Spleen (tissue), 11 donors: Measurements from ENCODE around the gene VAMP2. TPM values are rescaled to one million over a fixed set of nuclear protein-coding genes. Genes with fewer than 3 reads are reported as not detected.

ENCODE experiments used
- DNase-seq: peaks from one replicate; pipeline ENCODE4 v3.0.0-alpha.2; 2020
- H3K27ac ChIP-seq, 8 donors: fragments of 200-600 bp; sonication (generic) in 7 of 8; 1 replicate in 4 of 8; 2 replicates in 4 of 8; pipeline versions ENCODE4 v1.5.0 to v1.8.0; 2016 to 2021; ENCODE audit warnings: inconsistent platforms in 4 of 8, mild to moderate bottlenecking in 4 of 8, moderate library complexity in 1 of 8
- H3K27me3 ChIP-seq, 7 donors: fragments of 200-600 bp; sonication (generic) in 6 of 7; replicated peaks in 1 of 7; 1 replicate in 4 of 7; 2 replicates in 3 of 7; pipeline versions ENCODE4 v1.5.0 to v1.8.0; 2016 to 2021; ENCODE audit warnings: inconsistent platforms in 3 of 7, mild to moderate bottlenecking in 1 of 7
- H3K36me3 ChIP-seq, 6 donors: fragments of 200-600 bp; sonication (generic) in 5 of 6; 1 replicate in 4 of 6; 2 replicates in 2 of 6; pipeline versions ENCODE4 v1.5.0 to v1.8.0; 2016 to 2021; ENCODE audit warnings: inconsistent platforms in 2 of 6
- H3K4me1 ChIP-seq, 6 donors: fragments of 200-600 bp; sonication (generic) in 5 of 6; 1 replicate in 3 of 6; 2 replicates in 3 of 6; pipeline versions ENCODE4 v1.5.0 to v1.8.0; 2016 to 2021; ENCODE audit warnings: inconsistent platforms in 3 of 6
- H3K4me3 ChIP-seq, 8 donors: fragments of 200-600 bp; sonication (generic) in 7 of 8; 1 replicate in 4 of 8; 2 replicates in 4 of 8; pipeline versions ENCODE4 v1.5.0 to v1.8.0; 2016 to 2021; ENCODE audit warnings: inconsistent platforms in 4 of 8, mild to moderate bottlenecking in 4 of 8, moderate library complexity in 2 of 8
- H3K9me3 ChIP-seq, 8 donors: fragments of 200-600 bp; sonication (generic) in 7 of 8; 1 replicate in 4 of 8; 2 replicates in 4 of 8; pipeline versions ENCODE4 v1.5.0 to v1.8.0; 2016 to 2021; ENCODE audit warnings: inconsistent platforms in 4 of 8
- POLR2A ChIP-seq, 3 donors: fragments of 450-650 bp; IDR thresholded peaks; one replicate each; pipeline ENCODE4 v1.5.1; 2017; ENCODE audit warnings: antibody characterized with exemption in 3 of 3, mild to moderate bottlenecking in 1 of 3
- POLR2AphosphoS5 ChIP-seq, 3 donors: sonication (generic); formaldehyde crosslinking; IDR thresholded peaks; one replicate each; pipeline ENCODE4 v1.5.1; 2017; ENCODE audit warnings: antibody characterized with exemption in 3 of 3
- WGBS, 5 donors: extraction: QIAGEN DNeasy Blood & Tissue Kit in 3 of 5; methylation state at CpG; one replicate each; pipeline versions ENCODE4 v1.1.5 to v1.1.7; 2013 to 2018; 5-methylcytosine and 5-hydroxymethylcytosine counted together
- intact Hi-C: fragments of 100-400 bp; cut with DNase I; formaldehyde crosslinking; loops from one replicate; pipeline ENCODE4 v1.15.0; 2023; ENCODE audit warnings: low total_unique reads
- polyA plus RNA-seq, 3 donors: library from polyadenylated mRNA; stranded (reverse); fragments of 200-250 nt; gene quantifications; one replicate each; pipeline ENCODE4 v1.2.1, GENCODE V29; 2013
- total RNA-seq, 7 donors: library from RNA; depleted of rRNA in 3 of 7; stranded (reverse); fragments of >200 nt in 3 of 7; fragmentation: NEBNext Ultra II Directional in 4 of 7; extraction: Animal tissue kit (Norgen Biotek cat#: 25700) in 4 of 7; gene quantifications; one replicate each; pipeline versions ENCODE4 v1.1.0 to v1.2.1, GENCODE V29; 2016 to 2021
- TF ChIP-seq, protein P1 (sequence below), 11 experiments: fragments of 200-600 bp in 7 of 11; fragments of 450-650 bp in 4 of 11; sonication (generic) in 4 of 11; IDR thresholded peaks in 8 of 11; conservative IDR thresholded peaks in 3 of 11; 1 replicate in 7 of 11; 2 replicates in 4 of 11; pipeline versions ENCODE4 v1.4.0 to v1.8.0; 2016 to 2021; ENCODE audit warnings: antibody characterized with exemption in 11 of 11, inconsistent platforms in 4 of 11, mild to moderate bottlenecking in 1 of 11
- donor health status: healthy with polysubstance abuse.
- donor health status: DM: no; HTN: no; CAD: no; lungs with moderate emphysema.
- donor health status: DM: no; HTN: no; CAD: no.
- donor health status: Bipolar disorder and iron deficiency.
- donor health status: healthy.
- donor health status: DM: no; HTN: no; CAD: no.
- donor health status: DM: yes; HTN: yes; CAD: no.

Gene VAMP2
- total and polyA plus RNA-seq, 10 donors: 37.5 to 94.8 (median 54.5) TPM

DNA sequence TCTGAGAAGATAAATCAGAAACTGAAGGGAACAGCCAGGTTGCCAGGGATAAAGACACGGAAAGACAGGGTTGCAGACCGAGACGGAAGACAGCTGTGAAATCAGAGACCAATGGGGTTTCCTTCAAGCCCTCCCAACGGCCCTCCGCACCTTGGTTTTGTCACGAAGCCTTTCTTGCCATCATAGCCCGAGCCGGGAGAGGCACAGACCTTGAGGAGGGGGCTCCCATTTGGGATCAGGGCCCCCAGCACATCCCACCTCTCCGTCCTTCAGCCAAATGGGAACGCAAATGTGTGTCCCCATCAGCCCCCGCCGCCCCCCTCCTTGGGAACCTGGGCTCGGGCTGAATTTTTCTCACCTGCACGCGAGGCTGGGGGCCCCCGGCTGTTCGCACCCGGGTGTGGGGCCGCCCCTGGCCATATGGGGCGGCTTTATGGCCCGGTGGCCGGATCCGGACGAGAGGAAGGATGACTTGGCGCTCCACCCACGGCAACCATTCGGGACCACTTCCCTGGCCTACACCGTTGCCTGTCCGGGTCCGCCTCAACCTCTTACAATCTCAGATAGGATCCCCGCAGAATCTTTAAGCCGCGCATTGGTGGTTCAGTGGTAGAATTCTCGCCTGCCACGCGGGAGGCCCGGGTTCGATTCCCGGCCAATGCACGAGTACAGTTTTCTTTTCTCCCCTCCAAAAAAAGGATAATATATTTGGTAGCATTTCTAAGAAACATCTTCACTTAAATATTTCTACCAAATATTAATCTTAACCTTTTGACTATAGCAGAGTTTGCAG lies 37.4 kb downstream of the VAMP2 start:
- H3K27me3 ChIP-seq: peaks cover 4 to 100% (median 42%) of the 10 kb centered on the region in 7 donors
- H3K27ac ChIP-seq: peak overlapping the region in 4 of 8 donors; percentile 50 to 80 (median 58)
- DNase-seq: peak; percentile 89

DNA sequence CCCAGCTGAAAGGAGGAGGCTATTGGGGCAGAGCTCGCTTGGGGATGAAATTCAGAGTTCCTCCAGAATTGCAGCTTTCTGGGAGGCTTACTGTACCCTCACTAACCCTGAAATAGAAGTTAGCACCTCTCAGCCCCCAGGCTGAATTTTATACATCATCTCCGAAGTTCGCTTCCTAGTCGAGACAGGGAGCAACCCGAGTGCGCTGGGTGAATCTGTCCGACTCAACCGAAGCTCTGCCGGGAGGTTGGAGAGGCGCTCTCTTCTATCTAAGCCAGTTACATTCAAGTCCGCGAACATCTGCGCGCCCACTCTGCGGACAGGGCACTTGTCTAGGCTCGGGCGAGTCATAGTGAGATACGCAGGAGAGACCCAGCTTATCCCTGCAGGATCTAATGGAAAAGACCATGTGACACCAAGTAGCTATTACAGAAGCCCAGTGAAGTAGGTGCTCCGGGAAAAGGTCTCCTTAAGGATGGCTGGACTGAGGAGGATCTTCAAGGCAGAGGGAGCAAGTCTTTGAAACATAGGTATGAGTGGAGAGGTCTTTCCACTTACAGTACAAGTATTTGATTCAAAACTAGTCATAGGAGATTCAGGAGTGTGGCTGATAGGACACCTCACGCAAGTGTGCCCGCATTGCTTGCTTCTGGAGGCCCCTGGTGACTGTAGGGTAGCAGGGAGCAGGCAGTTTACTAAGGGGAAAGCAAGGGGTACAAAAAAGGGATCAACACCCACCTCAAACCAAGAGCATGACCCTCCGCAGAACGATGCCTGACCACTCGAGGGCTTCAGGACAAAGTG lies 38.2 kb downstream of the VAMP2 start:
- Histone ChIP-seq H3K27me3 (peaks cover 4 to 95% (median 42%) of the 10 kb centered on the region in 7 donors), H3K4me1 (peaks cover 61 to 82% (median 77%) of the 10 kb centered on the region in 6 donors), H3K36me3 (no peaks in the 10 kb centered on the region), H3K27ac (peak overlapping the region in 1 of 8 donors; percentile 26), H3K9me3 (no peaks in the 10 kb centered on the region), H3K4me3 (peak overlapping the region in 6 of 8 donors; percentile 9 to 86 (median 54))
- DNase-seq: no peak
- 3 to 7% (median 4%) methylated on average over 18 to 24 of the region's 24 CpGs for WGBS, 5 donors
- TF ChIP-seq, protein P1, sequence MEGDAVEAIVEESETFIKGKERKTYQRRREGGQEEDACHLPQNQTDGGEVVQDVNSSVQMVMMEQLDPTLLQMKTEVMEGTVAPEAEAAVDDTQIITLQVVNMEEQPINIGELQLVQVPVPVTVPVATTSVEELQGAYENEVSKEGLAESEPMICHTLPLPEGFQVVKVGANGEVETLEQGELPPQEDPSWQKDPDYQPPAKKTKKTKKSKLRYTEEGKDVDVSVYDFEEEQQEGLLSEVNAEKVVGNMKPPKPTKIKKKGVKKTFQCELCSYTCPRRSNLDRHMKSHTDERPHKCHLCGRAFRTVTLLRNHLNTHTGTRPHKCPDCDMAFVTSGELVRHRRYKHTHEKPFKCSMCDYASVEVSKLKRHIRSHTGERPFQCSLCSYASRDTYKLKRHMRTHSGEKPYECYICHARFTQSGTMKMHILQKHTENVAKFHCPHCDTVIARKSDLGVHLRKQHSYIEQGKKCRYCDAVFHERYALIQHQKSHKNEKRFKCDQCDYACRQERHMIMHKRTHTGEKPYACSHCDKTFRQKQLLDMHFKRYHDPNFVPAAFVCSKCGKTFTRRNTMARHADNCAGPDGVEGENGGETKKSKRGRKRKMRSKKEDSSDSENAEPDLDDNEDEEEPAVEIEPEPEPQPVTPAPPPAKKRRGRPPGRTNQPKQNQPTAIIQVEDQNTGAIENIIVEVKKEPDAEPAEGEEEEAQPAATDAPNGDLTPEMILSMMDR (IDR thresholded peaks at IDR 0.05 in 8 of 11, conservative IDR thresholded peaks at IDR 0.05 in 3 of 11): no peak
- TF ChIP-seq POLR2A (IDR thresholded peaks at IDR 0.05) (no peak), POLR2AphosphoS5 (IDR thresholded peaks at IDR 0.05) (no peak)
- intact Hi-C loops: no loop called here

More for the DNA sequence above, 37.4 kb downstream of the VAMP2 start:
- Histone ChIP-seq H3K36me3 (no peaks in the 10 kb centered on the region), H3K4me1 (peaks cover 56 to 74% (median 69%) of the 10 kb centered on the region in 6 donors), H3K9me3 (no peaks in the 10 kb centered on the region), H3K4me3 (peak overlapping the region; percentile 49 to 86 (median 61))
- intact Hi-C loops: no loop called here
- TF ChIP-seq POLR2AphosphoS5 (IDR thresholded peaks at IDR 0.05) (no peak), POLR2A (IDR thresholded peaks at IDR 0.05) (no peak)
- TF ChIP-seq, protein P1 (IDR thresholded peaks at IDR 0.05 in 8 of 11, conservative IDR thresholded peaks at IDR 0.05 in 3 of 11): no peak
- 0 to 1% (median 1%) methylated on average over 27 to 40 of the region's 40 CpGs for WGBS, 5 donors

DNA sequence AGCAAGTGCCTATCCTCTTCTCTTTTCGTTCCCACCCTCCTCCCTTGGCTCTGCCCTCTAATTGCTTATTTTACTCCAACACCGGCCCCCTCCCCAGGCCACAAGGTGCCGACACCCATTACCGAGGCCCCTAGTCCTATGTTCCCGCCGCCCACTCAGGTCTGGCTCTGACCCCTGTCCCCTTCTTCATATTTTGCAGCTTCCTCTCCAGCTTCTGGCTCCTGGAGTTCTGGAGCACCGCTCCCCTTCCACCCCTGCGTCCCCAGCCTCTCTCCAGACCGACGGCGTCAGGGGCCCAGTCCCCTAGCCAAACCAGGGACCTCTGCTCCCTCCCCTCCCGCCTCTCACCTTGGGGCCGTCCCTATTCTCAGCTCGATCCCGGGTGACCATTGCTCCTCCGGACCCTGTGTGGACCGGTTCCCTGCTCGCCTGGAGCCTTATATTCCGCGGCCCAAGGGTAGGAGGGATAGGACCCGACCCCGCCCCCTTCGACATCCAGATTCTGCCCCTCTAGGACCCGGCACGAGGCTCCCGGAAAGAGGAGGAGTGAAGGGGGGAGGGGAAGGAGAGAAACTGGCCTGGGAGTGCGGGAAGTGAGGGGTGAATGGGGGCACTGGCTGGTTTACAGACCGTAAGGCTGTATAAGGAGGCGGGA lies 38.9 kb downstream of the VAMP2 start, which contains the start of gene HES7:
HES7 (minus strand) TSS at position 412 of the 655 bp plus-strand sequence; CDS start at position 390, 22 bp downstream.
- TF ChIP-seq POLR2A (IDR thresholded peaks at IDR 0.05) (no peak), POLR2AphosphoS5 (IDR thresholded peaks at IDR 0.05) (no peak)
- TF ChIP-seq, protein P1 (IDR thresholded peaks at IDR 0.05 in 8 of 11, conservative IDR thresholded peaks at IDR 0.05 in 3 of 11): no peak
- Histone ChIP-seq H3K9me3 (no peaks in the 10 kb centered on the region), H3K27me3 (peaks cover 4 to 88% (median 42%) of the 10 kb centered on the region in 7 donors), H3K27ac (peak within 1 kb of the TSS in 1 of 8 donors; percentile 26), H3K4me1 (peaks cover 61 to 89% (median 81%) of the 10 kb centered on the region in 6 donors), H3K4me3 (peak within 1 kb of the TSS; percentile 37 to 86 (median 54)), H3K36me3 (no peaks in the 10 kb centered on the region)
- no peak for DNase-seq
- intact Hi-C loops: no loop called here
- WGBS, 5 donors: 1 to 2% (median 1%) methylated on average over 29 of the region's 29 CpGs
